Ishikawa (cell line): ENCODE data around the gene GYG2.

Experiments used
- CREB1 ChIP-seq: IDR thresholded peaks from 2 replicates; pipeline ENCODE4 v1.6.1; 2012; ENCODE audit warnings: low read depth
- EGR1 ChIP-seq: IDR thresholded peaks from 2 replicates; pipeline ENCODE4 v1.6.1; 2012
- EP300 ChIP-seq: IDR thresholded peaks from 2 replicates; pipeline ENCODE4 v1.6.1; 2012; ENCODE audit warnings: borderline replicate concordance
- TAF1 ChIP-seq: IDR thresholded peaks from 2 replicates; pipeline ENCODE4 v1.6.1; 2012; ENCODE audit warnings: low read depth, mild to moderate bottlenecking
- TCF12 ChIP-seq: IDR thresholded peaks from 2 replicates; pipeline ENCODE4 v1.6.1; 2012; ENCODE audit warnings: low read depth
- YY1 ChIP-seq: IDR thresholded peaks from 2 replicates; pipeline ENCODE4 v1.6.1; 2012; ENCODE audit warnings: low read depth
- ZBTB7A ChIP-seq: IDR thresholded peaks from 2 replicates; pipeline ENCODE4 v1.6.1; 2012; ENCODE audit warnings: low read depth
- TF ChIP-seq, protein P1 (sequence below): IDR thresholded peaks from 2 replicates; pipeline ENCODE4 v1.6.1; 2012
- TF ChIP-seq, protein P2 (sequence below): IDR thresholded peaks from 2 replicates; pipeline ENCODE4 v1.6.1; 2012; ENCODE audit warnings: low read depth, mild to moderate bottlenecking
- TF ChIP-seq, protein P3 (sequence below): IDR thresholded peaks from 2 replicates; pipeline ENCODE4 v1.6.1; 2012

DNA sequence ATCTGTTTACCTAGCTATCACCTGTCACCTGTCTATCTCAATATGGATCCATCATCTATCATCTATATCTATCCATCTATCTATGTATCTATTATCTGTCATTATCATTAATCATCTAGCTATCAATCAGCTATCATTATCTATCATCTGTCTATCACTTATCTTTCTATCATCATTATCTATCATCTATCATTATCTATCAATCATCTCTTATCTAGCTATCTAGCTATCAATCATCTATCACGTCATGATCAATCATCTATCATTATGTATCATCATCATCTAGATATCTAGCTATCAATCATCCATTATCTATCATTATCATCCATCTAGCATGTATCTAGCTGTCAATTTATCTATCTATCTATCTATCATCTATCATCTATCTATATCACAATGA, 92.5 kb downstream of the GYG2 start:
- TF ChIP-seq EP300 (no peak), EGR1 (no peak), ZBTB7A (no peak), YY1 (no peak), TCF12 (no peak), TAF1 (no peak), CREB1 (no peak)
- TF ChIP-seq, protein P1, sequence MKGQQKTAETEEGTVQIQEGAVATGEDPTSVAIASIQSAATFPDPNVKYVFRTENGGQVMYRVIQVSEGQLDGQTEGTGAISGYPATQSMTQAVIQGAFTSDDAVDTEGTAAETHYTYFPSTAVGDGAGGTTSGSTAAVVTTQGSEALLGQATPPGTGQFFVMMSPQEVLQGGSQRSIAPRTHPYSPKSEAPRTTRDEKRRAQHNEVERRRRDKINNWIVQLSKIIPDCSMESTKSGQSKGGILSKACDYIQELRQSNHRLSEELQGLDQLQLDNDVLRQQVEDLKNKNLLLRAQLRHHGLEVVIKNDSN, result no peak
- TF ChIP-seq, protein P2, sequence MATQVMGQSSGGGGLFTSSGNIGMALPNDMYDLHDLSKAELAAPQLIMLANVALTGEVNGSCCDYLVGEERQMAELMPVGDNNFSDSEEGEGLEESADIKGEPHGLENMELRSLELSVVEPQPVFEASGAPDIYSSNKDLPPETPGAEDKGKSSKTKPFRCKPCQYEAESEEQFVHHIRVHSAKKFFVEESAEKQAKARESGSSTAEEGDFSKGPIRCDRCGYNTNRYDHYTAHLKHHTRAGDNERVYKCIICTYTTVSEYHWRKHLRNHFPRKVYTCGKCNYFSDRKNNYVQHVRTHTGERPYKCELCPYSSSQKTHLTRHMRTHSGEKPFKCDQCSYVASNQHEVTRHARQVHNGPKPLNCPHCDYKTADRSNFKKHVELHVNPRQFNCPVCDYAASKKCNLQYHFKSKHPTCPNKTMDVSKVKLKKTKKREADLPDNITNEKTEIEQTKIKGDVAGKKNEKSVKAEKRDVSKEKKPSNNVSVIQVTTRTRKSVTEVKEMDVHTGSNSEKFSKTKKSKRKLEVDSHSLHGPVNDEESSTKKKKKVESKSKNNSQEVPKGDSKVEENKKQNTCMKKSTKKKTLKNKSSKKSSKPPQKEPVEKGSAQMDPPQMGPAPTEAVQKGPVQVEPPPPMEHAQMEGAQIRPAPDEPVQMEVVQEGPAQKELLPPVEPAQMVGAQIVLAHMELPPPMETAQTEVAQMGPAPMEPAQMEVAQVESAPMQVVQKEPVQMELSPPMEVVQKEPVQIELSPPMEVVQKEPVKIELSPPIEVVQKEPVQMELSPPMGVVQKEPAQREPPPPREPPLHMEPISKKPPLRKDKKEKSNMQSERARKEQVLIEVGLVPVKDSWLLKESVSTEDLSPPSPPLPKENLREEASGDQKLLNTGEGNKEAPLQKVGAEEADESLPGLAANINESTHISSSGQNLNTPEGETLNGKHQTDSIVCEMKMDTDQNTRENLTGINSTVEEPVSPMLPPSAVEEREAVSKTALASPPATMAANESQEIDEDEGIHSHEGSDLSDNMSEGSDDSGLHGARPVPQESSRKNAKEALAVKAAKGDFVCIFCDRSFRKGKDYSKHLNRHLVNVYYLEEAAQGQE, result no peak
- TF ChIP-seq, protein P3, sequence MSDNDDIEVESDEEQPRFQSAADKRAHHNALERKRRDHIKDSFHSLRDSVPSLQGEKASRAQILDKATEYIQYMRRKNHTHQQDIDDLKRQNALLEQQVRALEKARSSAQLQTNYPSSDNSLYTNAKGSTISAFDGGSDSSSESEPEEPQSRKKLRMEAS, result no peak
